ENCODE data around the gene IER3. TPM values are rescaled to one million over a fixed set of nuclear protein-coding genes. Genes with fewer than 3 reads are reported as not detected.

IER3 gene
- total and polyA plus RNA-seq, 2 of the 8 experiments (the other 6 are each of a cell fraction or from before 2014, with no cell fraction given), result 11.9 to 26.5 TPM

DNA sequence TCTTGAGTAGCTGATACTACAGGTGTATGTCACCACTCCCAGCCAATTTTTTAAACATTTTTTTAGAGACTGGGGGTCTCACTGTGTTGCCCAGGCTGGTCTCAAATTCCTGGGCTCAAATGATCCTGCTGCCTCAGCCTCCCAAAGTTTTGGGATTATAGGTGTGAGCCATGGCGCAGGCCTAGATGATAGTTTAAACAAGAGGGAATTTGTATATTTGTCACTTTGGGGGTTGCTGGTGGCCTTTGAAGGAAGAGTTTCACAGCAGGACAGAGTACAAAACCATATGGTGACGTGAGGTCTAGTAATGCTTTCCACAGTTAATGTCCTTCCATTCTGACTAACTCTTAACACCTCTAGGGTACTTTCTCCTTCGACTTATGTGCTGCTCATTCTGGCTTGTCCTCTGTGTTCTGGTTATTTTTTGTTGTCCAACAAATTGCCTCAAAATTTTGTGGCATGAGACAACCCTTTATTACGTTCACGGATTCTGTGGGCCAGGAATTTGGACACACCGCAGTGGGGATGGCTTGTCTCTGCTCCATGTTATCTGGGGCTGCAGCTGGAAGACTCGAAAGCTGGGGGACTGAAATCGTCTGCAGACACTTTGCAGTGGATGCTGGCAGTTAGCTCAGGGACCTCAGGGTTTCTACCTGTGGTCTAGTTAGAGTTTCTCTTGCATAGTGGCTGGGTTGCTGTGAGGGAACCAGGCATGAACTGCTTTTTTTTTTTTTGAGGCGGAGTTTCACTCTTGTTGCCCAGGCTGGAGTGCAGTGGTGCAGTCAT, 23.0 kb upstream of the IER3 start:
- Histone ChIP-seq H3K4me1 (replicated peaks in 1 of 4; ENCODE audit: control insufficient read depth in 3 of 4, insufficient read depth in 4 of 4, low read length in 3 of 4) (peaks cover 11 to 17% (median 14%) of the 10 kb centered on the region in 4 experiments), H4K8ac (ENCODE audit: extremely low read depth, insufficient read depth, low read length) (no peak overlapping the region), H3K18ac (ENCODE audit: extremely low read depth, low read length) (no peak overlapping the region), H2AK5ac (ENCODE audit: low read depth, low read length) (no peak overlapping the region), H3K27me3 (replicated peaks in 1 of 4; ENCODE audit: control insufficient read depth in 3 of 4, extremely low read depth in 1 of 4, insufficient read depth in 3 of 4, low read length in 3 of 4) (no peaks in the 10 kb centered on the region), H3K9ac (replicated peaks in 1 of 4; ENCODE audit: extremely low read depth in 1 of 4, low read depth in 3 of 4, low read length in 3 of 4) (no peak overlapping the region), H4K20me1 (replicated peaks in 1 of 2; ENCODE audit: control insufficient read depth in 1 of 2, insufficient read depth in 2 of 2, low read length in 2 of 2) (no peaks in the 10 kb centered on the region), H3K14ac (ENCODE audit: insufficient read length) (no peak overlapping the region), H4K5ac (ENCODE audit: insufficient read length, low read depth, low read length) (no peak overlapping the region), H3K79me2 (ENCODE audit: control insufficient read depth in 1 of 2, insufficient read depth in 2 of 2, low read length in 2 of 2) (no peaks in the 10 kb centered on the region), H2BK20ac (ENCODE audit: low read length) (no peak overlapping the region), H3K23ac (ENCODE audit: insufficient read length) (no peak overlapping the region), H3K4me2 (ENCODE audit: insufficient read depth in 1 of 2, low read depth in 2 of 2, low read length in 2 of 2) (no peak overlapping the region), H3K4ac (replicated peaks; ENCODE audit: insufficient read length, low read depth, low read length) (no peak overlapping the region), H3K79me1 (ENCODE audit: low read depth, low read length) (no peaks in the 10 kb centered on the region), H2BK15ac (ENCODE audit: low read length) (no peak overlapping the region), H2AFZ (ENCODE audit: low read length) (no peak overlapping the region), H3K56ac (replicated peaks; ENCODE audit: insufficient read length, low read depth, low read length) (no peak overlapping the region), H2BK12ac (ENCODE audit: low read depth, low read length) (peak overlapping the region; percentile 87; the same call in 1 of the 2 replicates), H3K36me3 (ENCODE audit: control insufficient read depth in 2 of 4, insufficient read depth in 4 of 4, low read length in 3 of 4) (no peaks in the 10 kb centered on the region), H3K9me3 (ENCODE audit: insufficient read depth in 2 of 2, low read depth in 1 of 2, low read length in 1 of 2) (no peaks in the 10 kb centered on the region), H3K27ac (ENCODE audit: low read depth, low read length) (no peak overlapping the region), H2BK120ac (replicated peaks; ENCODE audit: low read depth, low read length) (peak overlapping the region; percentile 40), H4K91ac (replicated peaks; ENCODE audit: insufficient read length, low read length) (no peak overlapping the region), H2BK5ac (ENCODE audit: low read depth, low read length) (no peak overlapping the region), H3K23me2 (ENCODE audit: low read depth, low read length) (no peaks in the 10 kb centered on the region), H3K4me3 (ENCODE audit: extremely low read depth in 1 of 4, insufficient read depth in 2 of 4, low read depth in 3 of 4, low read length in 4 of 4) (no peak overlapping the region)
- ChIA-PET CTCF (ENCODE audit: partially characterized antibody) (interaction anchor here (0.8 to 2.0 kb wide), 5 partner anchors 11 to 68 kb away, joined by 3 to 6 read pairs (median 3); no protein-coding TSS in a partner anchor), POLR2A (ENCODE audit: partially characterized antibody) (interaction anchor here (0.5 to 1.1 kb wide), 6 partner anchors 8 to 164 kb away, joined by 3 to 6 read pairs (median 3); partner anchors contain the start of genes IER3 and SFTA2)
- no peak for FAIRE-seq
- no peak for DNase-seq (ENCODE audit: low read depth in 1 of 2, low spot score in 2 of 2)
- 88% methylated on average over 9 of the region's 9 CpGs; no CpG with 5 or more reads in 1 of the 2 experiments for WGBS, 2 experiments (ENCODE audit: extremely low coverage in 1 of 2, insufficient coverage in 1 of 2, insufficient read length in 1 of 2, insufficient replicate concordance in 2 of 2, low coverage in 1 of 2, low lambda C conversion rate in 2 of 2, missing lambda C conversion rate in 1 of 2)
- TF ChIP-seq KDM1A (IDR thresholded peaks at IDR 0.05; ENCODE audit: borderline replicate concordance, low read length) (no peak), YY1 (IDR thresholded peaks at IDR 0.05; ENCODE audit: low read depth, low read length) (no peak), EGR1 (IDR thresholded peaks at IDR 0.05; ENCODE audit: borderline replicate concordance, low read depth, low read length) (no peak), CTBP2 (IDR thresholded peaks at IDR 0.05; ENCODE audit: borderline replicate concordance, insufficient read depth, insufficient read length, low read length) (no peak), NANOG (IDR thresholded peaks at IDR 0.05; ENCODE audit: insufficient read depth, low read depth, low read length, poor library complexity, severe bottlenecking) (no peak)
